Karpas-422 (cell line): ENCODE measurements around the gene ITGB3BP. TPM values are rescaled to one million over a fixed set of nuclear protein-coding genes. Genes with fewer than 3 reads are reported as not detected.

Experiments
- DNase-seq: peaks from one replicate; pipeline ENCODE4 v3.0.0-alpha.2; 2015
- H2AFZ ChIP-seq: fragments of 200-600 bp; sonication (generic); 2 replicates; pipeline ENCODE4 v1.6.1; 2014; ENCODE audit warnings: antibody characterized with exemption, low read length, mixed read lengths
- H3K27ac ChIP-seq: fragments of 200-600 bp; sonication (generic); 2 replicates; pipeline ENCODE4 v1.5.1; 2014; ENCODE audit warnings: mild to moderate bottlenecking, low read length, moderate library complexity
- H3K27me3 ChIP-seq: fragments of 200-600 bp; sonication (generic); 2 replicates; pipeline ENCODE4 v1.6.1; 2014; ENCODE audit warnings: low read length, mixed read lengths
- H3K36me3 ChIP-seq: fragments of 200-600 bp; sonication (generic); 2 replicates; pipeline ENCODE4 v1.6.1; 2014; ENCODE audit warnings: low read length, mixed read lengths; ENCODE audit not compliant: insufficient read depth
- H3K4me1 ChIP-seq: fragments of 200-600 bp; sonication (generic); 2 replicates; pipeline ENCODE4 v1.6.1; 2014; ENCODE audit warnings: mild to moderate bottlenecking, low read length, mixed read lengths
- H3K4me2 ChIP-seq: fragments of 200-600 bp; sonication (generic); 2 replicates; pipeline ENCODE4 v1.6.1; 2014; ENCODE audit warnings: low read length, low read depth, mild to moderate bottlenecking; ENCODE audit not compliant: poor library complexity, severe bottlenecking
- H3K4me3 ChIP-seq: fragments of 200-600 bp; sonication (generic); 2 replicates; pipeline ENCODE4 v1.5.1; 2014; ENCODE audit warnings: mild to moderate bottlenecking, antibody characterized with exemption, low read length, mixed read lengths
- H3K79me2 ChIP-seq: fragments of 200-600 bp; sonication (generic); 2 replicates; pipeline ENCODE4 v1.6.1; 2014; ENCODE audit warnings: mild to moderate bottlenecking, low read length, mixed read lengths
- H3K9ac ChIP-seq: fragments of 200-600 bp; sonication (generic); 2 replicates; pipeline ENCODE4 v1.6.0; 2014; ENCODE audit warnings: low read length
- H3K9me2 ChIP-seq: fragments of 200-600 bp; sonication (generic), shearing (Covaris generic); replicated peaks from 2 replicates; pipeline ENCODE4 v1.6.0; 2014; ENCODE audit warnings: mild to moderate bottlenecking, low read length, moderate library complexity; ENCODE audit not compliant: insufficient read depth
- H3K9me3 ChIP-seq: fragments of 300-700, 200-600 bp; sonication (generic); 2 replicates; pipeline ENCODE4 v1.6.1; 2014; ENCODE audit warnings: low read length, mixed read lengths
- H4K20me1 ChIP-seq: fragments of 200-600 bp; sonication (generic); 2 replicates; pipeline ENCODE4 v1.6.1; 2014; ENCODE audit warnings: mild to moderate bottlenecking, antibody characterized with exemption, low read length, low read depth; ENCODE audit not compliant: insufficient read depth
- total RNA-seq: library from RNA; depleted of rRNA; stranded (reverse); fragments of >200 nt; shearing (Covaris generic); gene quantifications from 2 replicates; pipeline ENCODE4 v1.2.3, GENCODE V29; 2014; ENCODE audit warnings: low replicate concordance

ITGB3BP gene
- total RNA-seq, 1 experiment from 2014 or later: 104 TPM

- H3K27ac ChIP-seq: no peak overlapping the region
- H4K20me1 ChIP-seq: no peaks in the 10 kb centered on the region
- H3K4me3 ChIP-seq: no peak overlapping the region
- no peak overlapping the region for H2AFZ ChIP-seq
- H3K9ac ChIP-seq: no peak overlapping the region
- no peaks in the 10 kb centered on the region for H3K27me3 ChIP-seq
- peaks cover 30% of the 10 kb centered on the region for H3K36me3 ChIP-seq
- no peaks in the 10 kb centered on the region; the same call in 1 of the 2 replicates for H3K9me3 ChIP-seq
- H3K79me2 ChIP-seq: peaks cover 32% of the 10 kb centered on the region
- no peak overlapping the region for H3K4me2 ChIP-seq
- H3K4me1 ChIP-seq: no peaks in the 10 kb centered on the region
- no peaks in the 10 kb centered on the region for H3K9me2 ChIP-seq
- DNase-seq: no peak
Observed at GRCh38 chr1:63466759-63467158, 56.3 kb downstream of the ITGB3BP start.

GRCh38 chr1:63466181-63466580, 56.8 kb downstream of the ITGB3BP start:
- Histone ChIP-seq H2AFZ (no peak overlapping the region), H3K4me2 (no peak overlapping the region), H3K27me3 (no peaks in the 10 kb centered on the region), H3K79me2 (peaks cover 35% of the 10 kb centered on the region), H3K4me1 (no peaks in the 10 kb centered on the region), H3K9me3 (no peaks in the 10 kb centered on the region; the same call in 1 of the 2 replicates), H3K9me2 (no peaks in the 10 kb centered on the region), H3K4me3 (no peak overlapping the region), H3K27ac (no peak overlapping the region), H3K36me3 (peaks cover 35% of the 10 kb centered on the region), H4K20me1 (no peaks in the 10 kb centered on the region), H3K9ac (no peak overlapping the region)
- no peak for DNase-seq

- Histone ChIP-seq H3K4me3 (no peak overlapping the region), H3K27me3 (no peaks in the 10 kb centered on the region), H3K36me3 (peaks cover 36% of the 10 kb centered on the region), H3K4me2 (no peak overlapping the region), H3K4me1 (no peaks in the 10 kb centered on the region), H2AFZ (no peak overlapping the region), H3K9me3 (no peaks in the 10 kb centered on the region; the same call in 1 of the 2 replicates), H4K20me1 (no peaks in the 10 kb centered on the region), H3K27ac (no peak overlapping the region), H3K9me2 (no peaks in the 10 kb centered on the region), H3K79me2 (peaks cover 33% of the 10 kb centered on the region), H3K9ac (no peak overlapping the region)
- no peak for DNase-seq
Observed at GRCh38 chr1:63463248-63463647, 59.8 kb downstream of the ITGB3BP start.

- Histone ChIP-seq H3K9me2 (no peaks in the 10 kb centered on the region), H3K4me3 (no peak overlapping the region), H3K27me3 (no peaks in the 10 kb centered on the region), H3K36me3 (peaks cover 43% of the 10 kb centered on the region), H3K9ac (no peak overlapping the region), H4K20me1 (no peaks in the 10 kb centered on the region), H3K9me3 (no peaks in the 10 kb centered on the region; the same call in 1 of the 2 replicates), H2AFZ (no peak overlapping the region), H3K79me2 (peaks cover 27% of the 10 kb centered on the region), H3K27ac (no peak overlapping the region), H3K4me2 (no peak overlapping the region), H3K4me1 (no peaks in the 10 kb centered on the region)
- DNase-seq: no peak
Observed at GRCh38 chr1:63461661-63462230, 61.3 kb downstream of the ITGB3BP start.

GRCh38 chr1:63458750-63459149, 64.3 kb downstream of the ITGB3BP start:
- no peak for DNase-seq
- H3K27me3 ChIP-seq: no peaks in the 10 kb centered on the region
- no peak overlapping the region for H3K4me3 ChIP-seq
- no peaks in the 10 kb centered on the region for H3K9me2 ChIP-seq
- H3K9me3 ChIP-seq: no peaks in the 10 kb centered on the region; the same call in 1 of the 2 replicates
- H3K9ac ChIP-seq: no peak overlapping the region
- no peaks in the 10 kb centered on the region for H3K4me1 ChIP-seq
- no peaks in the 10 kb centered on the region for H4K20me1 ChIP-seq
- no peak overlapping the region for H2AFZ ChIP-seq
- no peak overlapping the region for H3K4me2 ChIP-seq
- H3K27ac ChIP-seq: no peak overlapping the region
- H3K79me2 ChIP-seq: peaks cover 14% of the 10 kb centered on the region; the same call in 1 of the 2 replicates
- peaks cover 40% of the 10 kb centered on the region for H3K36me3 ChIP-seq

- peak; percentile 55 for DNase-seq
- no peak overlapping the region for H2AFZ ChIP-seq
- no peak overlapping the region for H3K4me2 ChIP-seq
- peaks cover 12% of the 10 kb centered on the region; the same call in 1 of the 2 replicates for H3K36me3 ChIP-seq
- peaks cover 8% of the 10 kb centered on the region for H3K79me2 ChIP-seq
- H3K9me3 ChIP-seq: no peaks in the 10 kb centered on the region
- no peak overlapping the region for H3K4me3 ChIP-seq
- H3K4me1 ChIP-seq: no peaks in the 10 kb centered on the region
- H3K9me2 ChIP-seq: no peaks in the 10 kb centered on the region
- H3K27me3 ChIP-seq: no peaks in the 10 kb centered on the region
- H3K27ac ChIP-seq: no peak overlapping the region
- H4K20me1 ChIP-seq: no peaks in the 10 kb centered on the region
- H3K9ac ChIP-seq: no peak overlapping the region
Observed at GRCh38 chr1:63454269-63454668, 68.8 kb downstream of the ITGB3BP start.

- no peaks in the 10 kb centered on the region for H3K27me3 ChIP-seq
- no peak for DNase-seq
- no peak overlapping the region for H3K4me2 ChIP-seq
- H3K36me3 ChIP-seq: peaks cover 12% of the 10 kb centered on the region; the same call in 1 of the 2 replicates
- no peaks in the 10 kb centered on the region for H3K9me3 ChIP-seq
- H3K27ac ChIP-seq: no peak overlapping the region
- H3K4me3 ChIP-seq: no peak overlapping the region
- no peaks in the 10 kb centered on the region for H3K4me1 ChIP-seq
- no peaks in the 10 kb centered on the region for H3K9me2 ChIP-seq
- H3K79me2 ChIP-seq: peaks cover 5% of the 10 kb centered on the region
- no peak overlapping the region for H3K9ac ChIP-seq
- no peaks in the 10 kb centered on the region for H4K20me1 ChIP-seq
- no peak overlapping the region for H2AFZ ChIP-seq
Observed at GRCh38 chr1:63453232-63453631, 69.8 kb downstream of the ITGB3BP start.

- H3K9me3 ChIP-seq: no peaks in the 10 kb centered on the region
- H3K9ac ChIP-seq: no peak overlapping the region
- no peak overlapping the region for H3K4me3 ChIP-seq
- H3K4me2 ChIP-seq: no peak overlapping the region
- no peaks in the 10 kb centered on the region for H3K27me3 ChIP-seq
- H3K27ac ChIP-seq: no peak overlapping the region
- H3K9me2 ChIP-seq: no peaks in the 10 kb centered on the region
- H3K4me1 ChIP-seq: no peaks in the 10 kb centered on the region
- H2AFZ ChIP-seq: no peak overlapping the region
- DNase-seq: no peak
- H3K79me2 ChIP-seq: peaks cover 2% of the 10 kb centered on the region; the same call in 1 of the 2 replicates
- H4K20me1 ChIP-seq: no peaks in the 10 kb centered on the region
- H3K36me3 ChIP-seq: peaks cover 7% of the 10 kb centered on the region; the same call in 1 of the 2 replicates
Observed at GRCh38 chr1:63450416-63450815, 72.6 kb downstream of the ITGB3BP start.
